ENCODE results near the gene GPBP1L1.
A peak's percentile ranks its signal among the peaks of the same experiment; 100 is the strongest.
"Not testable (repeated sequence)": the region's sequence is repeated elsewhere in the genome, so short reads cannot be mapped to it uniquely, and the experiment has no call there.

Gene GPBP1L1

GRCh38 chr1:45716700-45717099 lies 30.4 kb upstream of the GPBP1L1 start:
- no peaks in the 10 kb centered on the region for H3K9me3 ChIP-seq (ENCODE audit: control insufficient read depth, low read length)
- no peak overlapping the region for H3K27ac ChIP-seq (ENCODE audit: insufficient read depth, low read length, poor library complexity, severe bottlenecking)
- H3K4me1 ChIP-seq (ENCODE audit: control insufficient read depth, insufficient read depth, low read length, poor library complexity, severe bottlenecking) = no peaks in the 10 kb centered on the region
- no peak overlapping the region for H3K4me3 ChIP-seq (ENCODE audit: insufficient read depth, low read depth, low read length, poor library complexity, severe bottlenecking)
- H3K36me3 ChIP-seq (ENCODE audit: control insufficient read depth, insufficient read depth, low read length) = peaks cover 3% of the 10 kb centered on the region
- no peak for DNase-seq
- H3K27me3 ChIP-seq (replicated peaks; ENCODE audit: control insufficient read depth, insufficient read depth, low read length, poor library complexity, severe bottlenecking) = no peaks in the 10 kb centered on the region

DNA sequence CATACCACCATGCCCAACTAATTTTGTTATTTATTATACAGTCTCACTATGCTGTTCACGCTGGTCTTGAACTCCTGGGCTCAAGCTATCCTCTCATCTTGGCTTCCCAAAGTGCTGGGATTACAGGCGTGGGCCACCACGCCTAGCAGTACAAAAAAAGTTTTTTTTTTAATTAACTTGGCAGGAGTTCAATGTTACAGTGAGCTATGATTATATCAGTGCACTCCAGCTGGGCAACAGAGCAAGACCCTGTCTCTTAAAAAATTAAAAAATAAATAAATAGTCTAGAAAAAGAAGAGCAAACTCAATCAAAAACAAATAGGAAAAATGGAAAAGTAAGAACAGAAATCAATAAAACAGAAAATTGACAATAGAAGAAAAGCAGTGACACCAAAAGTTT lies 27.4 kb upstream of the GPBP1L1 start:
- Histone ChIP-seq H3K4me3 (ENCODE audit: insufficient read depth, low read depth, low read length, poor library complexity, severe bottlenecking) (no peak overlapping the region), H3K27me3 (replicated peaks; ENCODE audit: control insufficient read depth, insufficient read depth, low read length, poor library complexity, severe bottlenecking) (no peaks in the 10 kb centered on the region), H3K4me1 (ENCODE audit: control insufficient read depth, insufficient read depth, low read length, poor library complexity, severe bottlenecking) (no peaks in the 10 kb centered on the region), H3K9me3 (ENCODE audit: control insufficient read depth, low read length) (no peaks in the 10 kb centered on the region), H3K36me3 (ENCODE audit: control insufficient read depth, insufficient read depth, low read length) (peaks cover 3% of the 10 kb centered on the region), H3K27ac (ENCODE audit: insufficient read depth, low read length, poor library complexity, severe bottlenecking) (no peak overlapping the region)
- DNase-seq = no peak

DNA sequence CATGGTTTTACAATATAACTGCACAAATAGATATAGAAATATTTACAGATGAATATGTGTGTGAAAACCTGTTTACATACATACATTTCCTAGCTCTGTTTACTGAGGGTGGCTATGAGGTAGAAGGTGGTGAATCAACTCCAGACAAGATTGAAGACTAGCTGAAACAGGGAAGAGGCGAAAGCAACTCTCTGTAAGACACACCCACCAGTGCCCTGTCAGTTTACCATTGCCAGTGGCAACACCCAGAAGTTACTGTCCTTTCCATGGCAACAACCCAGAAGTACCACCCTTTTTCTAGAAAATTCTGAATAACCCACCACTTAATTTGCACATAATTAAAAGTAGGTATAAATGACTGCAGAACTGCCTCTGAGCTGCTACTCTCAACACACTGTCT lies 18.3 kb upstream of the GPBP1L1 start:
- H3K4me1 ChIP-seq (ENCODE audit: control insufficient read depth, insufficient read depth, low read length, poor library complexity, severe bottlenecking) = no peaks in the 10 kb centered on the region
- no peak overlapping the region for H3K27ac ChIP-seq (ENCODE audit: insufficient read depth, low read length, poor library complexity, severe bottlenecking)
- H3K9me3 ChIP-seq (ENCODE audit: control insufficient read depth, low read length) = no peaks in the 10 kb centered on the region
- no peak for DNase-seq
- H3K4me3 ChIP-seq (ENCODE audit: insufficient read depth, low read depth, low read length, poor library complexity, severe bottlenecking) = no peak overlapping the region
- H3K36me3 ChIP-seq (ENCODE audit: control insufficient read depth, insufficient read depth, low read length) = peaks cover 3% of the 10 kb centered on the region
- H3K27me3 ChIP-seq (replicated peaks; ENCODE audit: control insufficient read depth, insufficient read depth, low read length, poor library complexity, severe bottlenecking) = no peaks in the 10 kb centered on the region

DNA sequence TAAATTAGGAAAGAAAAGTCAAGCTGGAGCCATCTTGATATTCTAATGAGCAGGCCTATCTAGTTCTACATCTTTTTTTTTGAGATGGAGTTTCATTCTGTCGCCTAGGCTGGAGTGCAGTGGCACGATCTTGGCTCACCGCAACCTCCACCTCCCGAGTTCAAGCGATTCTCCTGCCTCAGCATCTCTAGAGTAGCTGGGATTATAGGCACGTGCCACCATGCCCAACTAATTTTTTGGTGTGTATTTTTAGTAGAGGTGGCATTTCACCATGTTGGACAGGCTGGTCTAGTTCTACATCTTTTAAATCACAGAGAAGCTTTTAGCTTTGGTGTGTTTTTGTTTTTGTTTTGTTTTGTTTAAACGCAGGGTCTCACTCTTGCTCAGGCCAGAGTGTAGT lies 8.5 kb upstream of the GPBP1L1 start:
- Histone ChIP-seq H3K4me1 (ENCODE audit: control insufficient read depth, insufficient read depth, low read length, poor library complexity, severe bottlenecking) (no peaks in the 10 kb centered on the region), H3K27ac (ENCODE audit: insufficient read depth, low read length, poor library complexity, severe bottlenecking) (no peak overlapping the region), H3K36me3 (ENCODE audit: control insufficient read depth, insufficient read depth, low read length) (peaks cover 24% of the 10 kb centered on the region), H3K9me3 (ENCODE audit: control insufficient read depth, low read length) (no peaks in the 10 kb centered on the region), H3K27me3 (replicated peaks; ENCODE audit: control insufficient read depth, insufficient read depth, low read length, poor library complexity, severe bottlenecking) (no peaks in the 10 kb centered on the region), H3K4me3 (ENCODE audit: insufficient read depth, low read depth, low read length, poor library complexity, severe bottlenecking) (no peak overlapping the region)
- DNase-seq = no peak

DNA sequence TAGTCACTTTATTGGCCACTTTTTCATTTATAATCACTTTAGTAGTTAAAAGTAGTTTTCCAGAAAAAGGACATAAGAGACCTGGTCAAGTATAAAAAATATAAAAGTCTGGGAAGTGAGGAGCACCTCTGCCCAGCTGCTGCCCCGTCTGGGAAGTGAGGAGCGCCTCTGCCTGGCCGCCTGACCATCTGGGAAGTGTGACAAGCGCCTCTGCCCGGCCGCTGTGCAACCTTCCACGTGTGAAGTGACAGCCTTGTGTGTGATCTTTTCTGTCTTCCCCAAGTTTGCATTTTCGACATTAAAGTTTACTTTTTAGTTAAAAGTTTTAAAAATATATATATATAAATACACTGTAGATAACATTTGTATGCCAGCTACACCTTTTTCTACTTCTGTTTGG lies 7.5 kb upstream of the GPBP1L1 start:
- not testable (repeated sequence) for H3K4me1 ChIP-seq (ENCODE audit: control insufficient read depth, insufficient read depth, low read length, poor library complexity, severe bottlenecking); H3K27ac ChIP-seq (ENCODE audit: insufficient read depth, low read length, poor library complexity, severe bottlenecking); DNase-seq; H3K4me3 ChIP-seq (ENCODE audit: insufficient read depth, low read depth, low read length, poor library complexity, severe bottlenecking); H3K9me3 ChIP-seq (ENCODE audit: control insufficient read depth, low read length); H3K27me3 ChIP-seq (replicated peaks; ENCODE audit: control insufficient read depth, insufficient read depth, low read length, poor library complexity, severe bottlenecking)
- H3K36me3 ChIP-seq (ENCODE audit: control insufficient read depth, insufficient read depth, low read length) = peaks cover 24% of the 10 kb centered on the region

DNA sequence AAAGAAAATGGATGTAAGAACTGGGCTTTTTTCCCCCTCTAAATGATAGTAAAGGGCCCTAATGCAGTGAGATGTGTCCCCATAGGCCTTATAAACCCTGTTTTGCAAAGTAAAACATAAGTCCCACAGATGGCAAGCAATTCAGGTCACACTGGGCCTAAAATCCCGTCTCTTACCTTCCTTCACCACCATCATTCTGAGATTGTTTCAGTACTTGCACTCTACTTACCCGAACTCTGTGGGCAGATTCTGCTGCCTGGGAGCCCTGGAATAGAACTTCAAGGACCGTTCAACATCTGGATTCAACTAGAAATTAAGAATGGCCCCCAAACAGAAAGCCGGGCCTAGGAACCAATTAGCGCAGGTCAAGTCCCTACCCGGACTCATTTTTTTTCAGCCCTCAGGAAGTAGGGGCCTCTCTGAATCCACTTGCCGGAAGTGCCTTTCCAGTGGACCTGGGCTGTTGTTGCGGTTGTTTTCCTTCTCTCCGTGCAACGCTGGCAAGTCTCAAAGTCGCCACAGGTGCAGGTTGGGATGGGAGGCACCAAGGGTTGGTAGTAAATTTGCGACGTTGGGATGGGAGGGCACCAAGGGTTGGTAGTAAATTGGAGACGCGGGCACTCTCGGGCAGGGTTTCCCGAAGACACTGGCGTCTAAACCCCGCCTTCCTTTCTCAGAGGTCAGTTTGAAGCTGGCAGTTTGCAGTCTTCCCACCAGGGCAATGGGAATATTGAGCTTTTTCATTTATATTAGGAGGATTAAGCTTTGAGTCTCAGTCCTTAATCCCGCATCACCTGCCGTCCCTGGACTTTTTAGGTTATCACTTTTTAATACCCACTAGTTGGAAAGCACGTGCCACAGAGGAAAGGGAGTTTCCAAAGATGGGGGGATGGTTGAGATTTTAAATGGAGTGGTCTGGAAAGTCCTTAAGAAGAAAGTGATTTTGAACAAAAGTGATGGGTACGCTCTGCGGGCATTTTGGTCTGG lies 1.7 kb upstream of the GPBP1L1 start, which contains the start of gene TMEM69:
Gene TMEM69 (plus strand): TSS at position 428 of the 987 bp plus-strand sequence. CDS start 2,888 bp downstream, outside the sequence.
- H3K4me3 ChIP-seq (ENCODE audit: insufficient read depth, low read depth, low read length, poor library complexity, severe bottlenecking) = peak within 1 kb of the TSS; percentile 70
- no peaks in the 10 kb centered on the region for H3K9me3 ChIP-seq (ENCODE audit: control insufficient read depth, low read length)
- H3K27ac ChIP-seq (ENCODE audit: insufficient read depth, low read length, poor library complexity, severe bottlenecking) = peak within 1 kb of the TSS; percentile 94
- H3K4me1 ChIP-seq (ENCODE audit: control insufficient read depth, insufficient read depth, low read length, poor library complexity, severe bottlenecking) = peaks cover 3% of the 10 kb centered on the region
- no peaks in the 10 kb centered on the region for H3K27me3 ChIP-seq (replicated peaks; ENCODE audit: control insufficient read depth, insufficient read depth, low read length, poor library complexity, severe bottlenecking)
- peaks cover 3% of the 10 kb centered on the region for H3K36me3 ChIP-seq (ENCODE audit: control insufficient read depth, insufficient read depth, low read length)
- DNase-seq = peak; percentile 44 to 67 (median 64)

DNA sequence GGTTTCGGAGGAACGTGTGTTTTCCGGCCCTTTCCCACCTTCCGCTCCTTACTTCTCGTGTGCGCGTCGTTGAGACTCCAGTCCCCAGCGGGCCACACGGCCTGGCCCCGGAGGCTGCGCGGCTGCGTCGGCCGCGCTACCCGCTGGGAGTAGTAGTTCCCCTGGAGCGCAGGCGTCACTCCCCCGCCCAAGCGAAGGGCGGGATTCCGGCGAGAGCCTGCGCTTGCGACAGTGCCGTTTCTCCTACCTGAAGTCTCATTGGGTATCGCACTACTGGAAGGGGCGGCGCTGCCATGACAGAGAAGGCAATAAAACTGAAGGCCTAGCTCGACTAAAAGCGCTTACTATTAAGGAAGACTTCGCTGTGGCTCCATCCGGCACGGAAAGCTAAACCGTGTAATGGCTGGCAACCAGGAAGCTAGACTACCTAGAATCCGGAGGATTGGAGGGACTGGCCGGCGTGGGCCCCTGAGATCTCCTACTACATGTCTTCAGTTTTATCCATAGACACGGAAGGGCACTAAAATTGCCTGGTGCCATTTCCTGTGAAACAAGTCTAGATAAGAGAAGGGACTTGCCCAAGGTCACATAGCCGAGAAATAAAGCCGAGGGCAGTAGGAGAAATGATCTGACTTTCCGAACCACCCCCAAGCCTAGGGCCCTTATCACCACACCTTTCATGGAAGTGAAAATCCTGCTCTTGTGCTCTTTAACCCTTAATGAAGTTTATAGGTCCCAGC lies 851 bp upstream of the GPBP1L1 start:
- Histone ChIP-seq H3K4me1 (ENCODE audit: control insufficient read depth, insufficient read depth, low read length, poor library complexity, severe bottlenecking) (peaks cover 3% of the 10 kb centered on the region), H3K36me3 (ENCODE audit: control insufficient read depth, insufficient read depth, low read length) (no peaks in the 10 kb centered on the region), H3K27me3 (replicated peaks; ENCODE audit: control insufficient read depth, insufficient read depth, low read length, poor library complexity, severe bottlenecking) (no peaks in the 10 kb centered on the region), H3K9me3 (ENCODE audit: control insufficient read depth, low read length) (no peaks in the 10 kb centered on the region), H3K27ac (ENCODE audit: insufficient read depth, low read length, poor library complexity, severe bottlenecking) (peak overlapping the region; percentile 94), H3K4me3 (ENCODE audit: insufficient read depth, low read depth, low read length, poor library complexity, severe bottlenecking) (peak overlapping the region; percentile 100)
- DNase-seq = peak; percentile 94 to 97 (median 96)

GRCh38 chr1:45686015-45686287 lies 382 bp downstream of the GPBP1L1 start:
- Histone ChIP-seq H3K9me3 (ENCODE audit: control insufficient read depth, low read length) (no peaks in the 10 kb centered on the region), H3K27me3 (replicated peaks; ENCODE audit: control insufficient read depth, insufficient read depth, low read length, poor library complexity, severe bottlenecking) (no peaks in the 10 kb centered on the region), H3K4me3 (ENCODE audit: insufficient read depth, low read depth, low read length, poor library complexity, severe bottlenecking) (peak overlapping the region; percentile 100), H3K27ac (ENCODE audit: insufficient read depth, low read length, poor library complexity, severe bottlenecking) (peak overlapping the region; percentile 94), H3K4me1 (ENCODE audit: control insufficient read depth, insufficient read depth, low read length, poor library complexity, severe bottlenecking) (peaks cover 3% of the 10 kb centered on the region), H3K36me3 (ENCODE audit: control insufficient read depth, insufficient read depth, low read length) (no peaks in the 10 kb centered on the region)
- peak; percentile 38 to 54 (median 39) for DNase-seq

DNA sequence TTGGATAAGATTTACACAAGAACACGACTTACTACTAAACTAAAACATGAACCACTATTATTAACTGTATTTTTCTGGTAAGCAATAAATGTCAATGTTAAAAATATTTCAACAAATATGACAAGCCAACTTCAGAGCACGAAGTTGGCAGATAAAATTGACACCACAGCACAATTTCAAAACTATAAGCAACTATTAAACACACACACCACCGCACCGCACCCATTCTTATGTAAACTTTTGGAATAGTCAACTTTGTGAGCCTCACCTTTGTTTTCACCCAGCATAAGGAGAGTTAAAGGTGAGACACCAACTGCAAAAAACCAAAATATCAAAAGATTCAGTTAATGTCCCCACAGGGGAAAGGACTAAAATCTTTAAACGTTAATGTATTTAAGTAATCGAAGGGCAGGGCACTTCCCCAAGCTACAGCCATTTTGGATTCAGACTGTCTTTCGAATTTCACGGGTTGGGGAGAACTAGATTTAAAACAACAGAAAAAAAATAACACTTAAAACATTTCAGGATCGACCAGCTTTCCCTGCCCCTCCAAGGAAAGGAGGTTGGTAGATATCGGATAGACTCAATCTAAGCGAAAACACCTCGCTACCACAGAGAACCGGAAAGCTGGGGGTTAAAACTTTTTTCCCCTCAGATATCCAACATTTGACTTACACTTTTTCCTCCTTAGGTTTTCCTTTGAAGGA lies 872 bp downstream of the GPBP1L1 start:
- Histone ChIP-seq H3K4me3 (ENCODE audit: insufficient read depth, low read depth, low read length, poor library complexity, severe bottlenecking) (peak overlapping the region; percentile 100), H3K9me3 (ENCODE audit: control insufficient read depth, low read length) (no peaks in the 10 kb centered on the region), H3K27ac (ENCODE audit: insufficient read depth, low read length, poor library complexity, severe bottlenecking) (peak overlapping the region; percentile 94), H3K36me3 (ENCODE audit: control insufficient read depth, insufficient read depth, low read length) (no peaks in the 10 kb centered on the region), H3K27me3 (replicated peaks; ENCODE audit: control insufficient read depth, insufficient read depth, low read length, poor library complexity, severe bottlenecking) (no peaks in the 10 kb centered on the region), H3K4me1 (ENCODE audit: control insufficient read depth, insufficient read depth, low read length, poor library complexity, severe bottlenecking) (peaks cover 3% of the 10 kb centered on the region)
- DNase-seq = no peak
